Ovary (tissue), 9 donors: ENCODE results near the gene NFASC. TPM values are rescaled to one million over a fixed set of nuclear protein-coding genes. Genes with fewer than 3 reads are reported as not detected.

Experiments
- DNase-seq, 5 donors: peaks; one replicate each; pipeline ENCODE4 v3.0.0-alpha.2; 2019 to 2020
- H3K27ac ChIP-seq, 2 donors: fragments of 200-600 bp; one replicate each; pipeline versions ENCODE4 v1.5.1 to v1.8.0; 2019 to 2022
- H3K27me3 ChIP-seq: fragments of 200-600 bp; one replicate; pipeline ENCODE4 v1.8.0; 2022
- H3K36me3 ChIP-seq: fragments of 200-600 bp; sonication (generic); one replicate; pipeline ENCODE4 v1.5.1; 2019
- H3K4me1 ChIP-seq: one replicate; pipeline ENCODE4 v1.8.1; 2013; ENCODE audit warnings: mild to moderate bottlenecking, moderate library complexity; ENCODE audit not compliant: insufficient read depth
- H3K4me3 ChIP-seq: fragments of 200-600 bp; sonication (generic); one replicate; pipeline ENCODE4 v1.5.1; 2017
- H3K9me3 ChIP-seq, 2 donors: fragments of 200-600 bp in 1 of 2; sonication (generic) in 1 of 2; one replicate each; pipeline versions ENCODE4 v1.5.1 to v1.8.1; 2013 to 2019; ENCODE audit warnings: mild to moderate bottlenecking in 1 of 2, moderate library complexity in 1 of 2
- EP300 ChIP-seq: sonication (generic); formaldehyde crosslinking; IDR thresholded peaks from one replicate; pipeline ENCODE4 v1.6.1; 2017; ENCODE audit warnings: antibody characterized with exemption
- POLR2A ChIP-seq: fragments of 450-650 bp; IDR thresholded peaks from one replicate; pipeline ENCODE4 v1.6.1; 2017; ENCODE audit warnings: antibody characterized with exemption, mild to moderate bottlenecking, moderate library complexity
- WGBS, 3 donors: extraction: QIAGEN DNeasy Blood & Tissue Kit in 1 of 3; methylation state at CpG; one replicate each; pipeline versions ENCODE4 v1.1.5 to v1.1.7; 2013 to 2017; 5-methylcytosine and 5-hydroxymethylcytosine counted together
- intact Hi-C, 4 donors: fragments of 100-400 bp; cut with DNase I; formaldehyde crosslinking; loops; one replicate each; pipeline versions ENCODE4 v1.11.0 to v1.15.1; 2022 to 2023
- polyA plus RNA-seq, 2 donors: library from polyadenylated mRNA; stranded (reverse); fragments of 200-250 nt in 1 of 2; fragments of 350-450 nt in 1 of 2; fragmentation: Illumina TruSeq in 1 of 2; extraction: RNeasy Lipid Tissue Mini Kit (QIAGEN cat#74804) in 1 of 2; gene quantifications; one replicate each; pipeline ENCODE4 v1.2.3, GENCODE V29; 2013 to 2014
- total RNA-seq, 7 donors: library from RNA; depleted of rRNA in 2 of 7; stranded (reverse); fragments of >200 nt in 2 of 7; fragmentation: NEBNext Ultra II Directional in 3 of 7; extraction: Animal tissue kit (Norgen Biotek cat#: 25700) in 3 of 7; gene quantifications; one replicate each; pipeline versions ENCODE4 v1.1.0 to v1.2.4, GENCODE V29; 2016 to 2023
- TF ChIP-seq, protein P1 (sequence below), 3 donors: fragments of 450-650 bp in 2 of 3; fragments of 200-600 bp in 1 of 3; IDR thresholded peaks; one replicate each; pipeline versions ENCODE4 v1.5.1 to v1.8.0; 2016 to 2022; ENCODE audit warnings: antibody characterized with exemption in 3 of 3, mild to moderate bottlenecking in 1 of 3
- donor health status: DM: no; HTN: no; CAD: no; lungs with moderate emphysema.
- donor health status: DM: no; HTN: no; CAD: no.
- donor health status: Bipolar disorder and iron deficiency.
- donor health status: DM: yes; HTN: yes; CAD: no.
- donor health status: DM: no; HTN: no; CAD: no.
- donor health status: DM: yes; HTN: yes; CAD: no.

The NFASC gene
- total and polyA plus RNA-seq, 9 donors, result 9.3 to 73.2 (median 20.9) TPM

DNA sequence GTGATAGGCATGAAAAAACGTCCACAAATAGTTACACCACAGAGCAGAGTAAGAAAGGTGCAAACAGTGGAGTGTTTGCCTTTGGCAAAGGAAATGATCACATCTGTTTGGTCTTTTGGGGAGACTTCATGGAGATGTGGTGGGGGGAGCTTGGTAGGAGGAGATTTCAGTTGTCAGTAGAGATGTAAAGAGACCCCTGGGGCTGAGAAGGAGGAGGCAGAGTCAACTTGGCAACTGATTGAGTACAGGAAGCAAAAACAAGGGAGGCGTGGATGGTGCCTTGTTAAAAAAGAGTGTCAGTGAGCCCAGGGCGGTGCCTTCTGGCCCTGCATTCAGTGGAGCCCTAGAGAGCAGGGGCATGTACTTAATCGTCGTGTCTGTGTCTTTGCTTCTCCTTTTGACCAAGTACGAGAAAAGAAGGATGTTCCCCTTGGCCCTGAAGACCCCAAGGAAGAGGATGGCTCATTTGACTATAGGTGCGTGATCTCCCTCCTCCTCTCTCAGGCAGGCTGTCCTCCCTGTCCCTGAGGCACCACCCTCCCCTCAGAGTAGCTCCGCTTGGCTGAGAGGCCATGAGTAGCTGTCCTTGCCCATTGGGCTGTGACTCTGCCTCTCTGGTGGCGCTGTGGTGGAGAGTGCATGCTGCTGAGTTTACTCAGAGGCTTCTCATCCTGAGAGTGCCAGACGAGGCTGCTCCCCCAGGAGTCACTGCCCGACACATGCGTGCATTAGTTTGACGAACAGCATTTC is 141.9 kb downstream of the NFASC start:
- H3K36me3 ChIP-seq, result no peaks in the 10 kb centered on the region
- 71 to 83% (median 80%) methylated on average over 13 of the region's 13 CpGs for WGBS, 3 donors
- no peak overlapping the region for H3K4me3 ChIP-seq
- no peaks in the 10 kb centered on the region for H3K9me3 ChIP-seq
- peaks cover 15% of the 10 kb centered on the region for H3K4me1 ChIP-seq
- DNase-seq, result no peak
- no peaks in the 10 kb centered on the region for H3K27me3 ChIP-seq
- H3K27ac ChIP-seq, result no peak overlapping the region
- intact Hi-C loops, result no loop called here
- TF ChIP-seq EP300 (no peak), POLR2A (no peak)
- TF ChIP-seq, protein P1, sequence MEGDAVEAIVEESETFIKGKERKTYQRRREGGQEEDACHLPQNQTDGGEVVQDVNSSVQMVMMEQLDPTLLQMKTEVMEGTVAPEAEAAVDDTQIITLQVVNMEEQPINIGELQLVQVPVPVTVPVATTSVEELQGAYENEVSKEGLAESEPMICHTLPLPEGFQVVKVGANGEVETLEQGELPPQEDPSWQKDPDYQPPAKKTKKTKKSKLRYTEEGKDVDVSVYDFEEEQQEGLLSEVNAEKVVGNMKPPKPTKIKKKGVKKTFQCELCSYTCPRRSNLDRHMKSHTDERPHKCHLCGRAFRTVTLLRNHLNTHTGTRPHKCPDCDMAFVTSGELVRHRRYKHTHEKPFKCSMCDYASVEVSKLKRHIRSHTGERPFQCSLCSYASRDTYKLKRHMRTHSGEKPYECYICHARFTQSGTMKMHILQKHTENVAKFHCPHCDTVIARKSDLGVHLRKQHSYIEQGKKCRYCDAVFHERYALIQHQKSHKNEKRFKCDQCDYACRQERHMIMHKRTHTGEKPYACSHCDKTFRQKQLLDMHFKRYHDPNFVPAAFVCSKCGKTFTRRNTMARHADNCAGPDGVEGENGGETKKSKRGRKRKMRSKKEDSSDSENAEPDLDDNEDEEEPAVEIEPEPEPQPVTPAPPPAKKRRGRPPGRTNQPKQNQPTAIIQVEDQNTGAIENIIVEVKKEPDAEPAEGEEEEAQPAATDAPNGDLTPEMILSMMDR (IDR thresholded peaks at IDR 0.05), result no peak

DNA sequence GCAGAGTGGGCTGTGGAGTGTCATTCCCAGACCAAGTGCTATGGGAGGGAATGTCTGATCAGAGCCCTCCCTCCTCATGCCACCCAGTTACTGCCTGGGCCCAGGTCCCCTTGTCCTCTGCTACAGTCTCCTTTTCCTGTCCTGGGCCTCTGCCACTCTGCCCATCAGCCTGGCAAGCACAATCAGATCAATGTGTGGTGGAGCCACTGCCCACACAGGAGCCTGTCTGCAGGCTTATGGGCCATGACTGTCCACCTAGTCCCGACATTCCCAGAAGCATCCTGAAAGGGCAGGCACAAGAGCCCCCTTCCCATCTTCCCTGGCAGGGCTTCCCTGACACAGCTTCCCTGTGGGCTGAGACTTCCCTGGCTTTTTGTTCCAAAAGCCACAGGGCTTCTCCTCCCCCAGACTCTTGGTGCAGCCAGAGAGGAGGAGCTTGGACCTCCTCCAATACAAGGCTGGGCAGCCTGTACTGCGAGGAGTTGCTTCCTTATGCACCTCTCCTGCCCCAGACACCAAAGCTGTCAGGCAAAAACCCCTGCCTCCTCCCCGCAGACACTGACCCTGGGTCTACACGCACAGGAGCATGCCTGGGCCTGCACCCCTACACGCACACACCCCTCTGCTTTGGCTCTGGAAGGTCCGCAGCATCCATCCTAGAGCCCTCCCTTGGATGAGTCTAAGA is 143.2 kb downstream of the NFASC start:
- peak; percentile 61 to 77 (median 65) for DNase-seq
- intact Hi-C loops, result no loop called here
- Histone ChIP-seq H3K36me3 (no peaks in the 10 kb centered on the region), H3K9me3 (no peaks in the 10 kb centered on the region), H3K27me3 (no peaks in the 10 kb centered on the region), H3K4me1 (peaks cover 15% of the 10 kb centered on the region), H3K27ac (no peak overlapping the region), H3K4me3 (no peak overlapping the region)
- WGBS, 3 donors, result 11 to 15% (median 14%) methylated on average over 6 of the region's 6 CpGs
- TF ChIP-seq, protein P1 (IDR thresholded peaks at IDR 0.05), result no peak
- TF ChIP-seq EP300, result no peak
- TF ChIP-seq POLR2A, result no peak

DNA sequence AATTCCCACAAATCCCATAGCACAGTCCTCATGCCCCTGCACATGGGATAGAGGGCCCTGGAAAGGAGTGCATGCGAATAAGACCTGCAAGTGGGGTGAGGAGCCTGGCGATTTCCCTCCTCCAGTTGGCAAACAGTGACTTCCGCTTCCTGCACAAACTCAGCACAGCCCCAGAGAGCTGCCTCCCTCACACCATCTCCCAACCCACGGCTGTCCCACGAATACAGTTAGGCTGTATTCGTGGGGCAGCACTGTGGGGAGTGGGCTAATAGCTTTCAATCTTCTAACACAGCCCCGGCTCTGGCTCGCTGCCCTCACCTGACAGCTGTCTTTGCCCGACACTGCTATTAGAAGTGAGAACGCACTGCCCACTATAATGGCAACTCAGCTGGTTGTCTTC is 144.1 kb downstream of the NFASC start:
- no peak overlapping the region for H3K27ac ChIP-seq
- no peak overlapping the region for H3K4me3 ChIP-seq
- no peaks in the 10 kb centered on the region for H3K36me3 ChIP-seq
- no peak for DNase-seq
- intact Hi-C loops, result no loop called here
- no peaks in the 10 kb centered on the region for H3K9me3 ChIP-seq
- WGBS, 3 donors, result 39 to 66% (median 65%) methylated on average over 10 of the region's 10 CpGs
- peaks cover 15% of the 10 kb centered on the region for H3K4me1 ChIP-seq
- no peaks in the 10 kb centered on the region for H3K27me3 ChIP-seq
- TF ChIP-seq EP300 (no peak), POLR2A (no peak)
- TF ChIP-seq, protein P1 (IDR thresholded peaks at IDR 0.05), result no peak

DNA sequence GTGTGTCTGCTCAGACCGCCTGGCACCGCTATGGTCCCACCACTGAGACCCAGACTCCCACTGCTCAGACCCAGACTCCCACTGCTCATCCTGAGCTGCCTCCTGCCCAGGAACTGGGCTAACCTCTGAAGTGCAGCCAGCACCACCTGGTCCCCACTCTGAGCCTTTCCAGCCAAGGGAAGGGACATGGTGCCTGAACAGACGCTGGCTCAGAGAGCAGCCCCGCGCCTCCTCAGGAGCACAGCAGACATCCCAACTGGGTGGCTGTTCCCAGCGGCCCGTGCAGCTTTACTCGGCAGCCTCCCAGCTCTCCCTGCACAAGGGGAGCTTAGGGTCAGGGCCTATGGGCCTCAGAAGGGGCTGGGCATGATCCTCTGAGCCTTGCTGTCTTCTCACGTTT is 144.6 kb downstream of the NFASC start:
- intact Hi-C loops, result no loop called here
- no peaks in the 10 kb centered on the region for H3K27me3 ChIP-seq
- no peak overlapping the region for H3K27ac ChIP-seq
- TF ChIP-seq, protein P1 (IDR thresholded peaks at IDR 0.05), result no peak
- TF ChIP-seq EP300 (no peak), POLR2A (no peak)
- H3K4me1 ChIP-seq, result peaks cover 15% of the 10 kb centered on the region
- no peak for DNase-seq
- H3K9me3 ChIP-seq, result no peaks in the 10 kb centered on the region
- H3K36me3 ChIP-seq, result no peaks in the 10 kb centered on the region
- WGBS, 3 donors, result 62 to 90% (median 73%) methylated on average over 9 of the region's 9 CpGs
- H3K4me3 ChIP-seq, result no peak overlapping the region
